PFSK-1 (cell line): Measurements from ENCODE around the gene FGGY.

Source experiments
- FOXP2 ChIP-seq: optimal IDR thresholded peaks from 2 replicates; pipeline ENCODE3; 2011; ENCODE audit warnings: borderline replicate concordance, control low read depth, inconsistent platforms; ENCODE audit not compliant: insufficient read depth; ENCODE audit errors: extremely low read length, extremely low read depth
- POLR2AphosphoS5 ChIP-seq: IDR thresholded peaks from 2 replicates; pipeline ENCODE4 v1.6.1; 2012; ENCODE audit warnings: low read depth, mild to moderate bottlenecking, control low read depth, low read length, moderate library complexity
- SIN3A ChIP-seq: IDR thresholded peaks from 2 replicates; pipeline ENCODE4 v1.6.1; 2012; ENCODE audit warnings: mild to moderate bottlenecking, low read length, moderate library complexity, borderline replicate concordance; ENCODE audit not compliant: insufficient read depth
- TAF1 ChIP-seq: IDR thresholded peaks from 2 replicates; pipeline ENCODE4 v1.6.1; 2012; ENCODE audit warnings: low read length, control low read depth, borderline replicate concordance; ENCODE audit not compliant: insufficient read depth
- TF ChIP-seq, protein P1 (sequence below), 2 experiments: IDR thresholded peaks; 2 replicates each; pipeline versions ENCODE4 v1.6.1 to v1.8.0; 2011 to 2012; ENCODE audit warnings: low read depth in 2 of 2, low read length in 2 of 2, control low read depth in 1 of 2, inconsistent platforms in 1 of 2, mild to moderate bottlenecking in 1 of 2, moderate library complexity in 1 of 2; ENCODE audit not compliant: insufficient read depth in 1 of 2

DNA sequence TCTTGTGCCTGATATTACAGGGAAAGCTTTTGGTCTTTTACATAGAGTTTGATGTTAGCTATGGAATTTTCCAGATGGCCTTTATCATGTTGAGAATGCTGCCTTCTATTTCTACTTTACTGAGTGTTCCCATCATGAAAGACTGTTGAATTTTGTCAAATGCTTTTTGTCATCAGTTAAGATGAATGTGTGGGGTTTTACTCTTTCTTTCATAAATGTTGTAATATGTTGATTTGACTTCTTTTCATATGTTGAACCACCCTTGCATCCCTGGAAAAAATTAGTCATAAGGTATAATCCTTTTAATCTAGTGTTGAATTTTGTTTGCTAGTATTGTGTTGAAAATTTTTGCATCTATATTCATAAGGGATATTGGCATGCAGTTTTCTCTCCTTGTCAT lies 501.7 kb downstream of the FGGY start:
- no peak for TF ChIP-seq POLR2AphosphoS5
- no peak for TF ChIP-seq SIN3A
- TF ChIP-seq TAF1 = no peak
- TF ChIP-seq, protein P1, sequence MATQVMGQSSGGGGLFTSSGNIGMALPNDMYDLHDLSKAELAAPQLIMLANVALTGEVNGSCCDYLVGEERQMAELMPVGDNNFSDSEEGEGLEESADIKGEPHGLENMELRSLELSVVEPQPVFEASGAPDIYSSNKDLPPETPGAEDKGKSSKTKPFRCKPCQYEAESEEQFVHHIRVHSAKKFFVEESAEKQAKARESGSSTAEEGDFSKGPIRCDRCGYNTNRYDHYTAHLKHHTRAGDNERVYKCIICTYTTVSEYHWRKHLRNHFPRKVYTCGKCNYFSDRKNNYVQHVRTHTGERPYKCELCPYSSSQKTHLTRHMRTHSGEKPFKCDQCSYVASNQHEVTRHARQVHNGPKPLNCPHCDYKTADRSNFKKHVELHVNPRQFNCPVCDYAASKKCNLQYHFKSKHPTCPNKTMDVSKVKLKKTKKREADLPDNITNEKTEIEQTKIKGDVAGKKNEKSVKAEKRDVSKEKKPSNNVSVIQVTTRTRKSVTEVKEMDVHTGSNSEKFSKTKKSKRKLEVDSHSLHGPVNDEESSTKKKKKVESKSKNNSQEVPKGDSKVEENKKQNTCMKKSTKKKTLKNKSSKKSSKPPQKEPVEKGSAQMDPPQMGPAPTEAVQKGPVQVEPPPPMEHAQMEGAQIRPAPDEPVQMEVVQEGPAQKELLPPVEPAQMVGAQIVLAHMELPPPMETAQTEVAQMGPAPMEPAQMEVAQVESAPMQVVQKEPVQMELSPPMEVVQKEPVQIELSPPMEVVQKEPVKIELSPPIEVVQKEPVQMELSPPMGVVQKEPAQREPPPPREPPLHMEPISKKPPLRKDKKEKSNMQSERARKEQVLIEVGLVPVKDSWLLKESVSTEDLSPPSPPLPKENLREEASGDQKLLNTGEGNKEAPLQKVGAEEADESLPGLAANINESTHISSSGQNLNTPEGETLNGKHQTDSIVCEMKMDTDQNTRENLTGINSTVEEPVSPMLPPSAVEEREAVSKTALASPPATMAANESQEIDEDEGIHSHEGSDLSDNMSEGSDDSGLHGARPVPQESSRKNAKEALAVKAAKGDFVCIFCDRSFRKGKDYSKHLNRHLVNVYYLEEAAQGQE (IDR thresholded peaks at IDR 0.05; ENCODE audit: insufficient read depth in 1 of 2, low read depth in 2 of 2, low read length in 2 of 2) = no peak
- no peak for TF ChIP-seq FOXP2
